Fibroblast of skin of right biceps (primary cell): Measurements from ENCODE around the gene APRT.

Experiments used
- DNase-seq: peaks from one replicate; pipeline ENCODE4 v3.0.0-alpha.2; 2013

Gene APRT

DNA sequence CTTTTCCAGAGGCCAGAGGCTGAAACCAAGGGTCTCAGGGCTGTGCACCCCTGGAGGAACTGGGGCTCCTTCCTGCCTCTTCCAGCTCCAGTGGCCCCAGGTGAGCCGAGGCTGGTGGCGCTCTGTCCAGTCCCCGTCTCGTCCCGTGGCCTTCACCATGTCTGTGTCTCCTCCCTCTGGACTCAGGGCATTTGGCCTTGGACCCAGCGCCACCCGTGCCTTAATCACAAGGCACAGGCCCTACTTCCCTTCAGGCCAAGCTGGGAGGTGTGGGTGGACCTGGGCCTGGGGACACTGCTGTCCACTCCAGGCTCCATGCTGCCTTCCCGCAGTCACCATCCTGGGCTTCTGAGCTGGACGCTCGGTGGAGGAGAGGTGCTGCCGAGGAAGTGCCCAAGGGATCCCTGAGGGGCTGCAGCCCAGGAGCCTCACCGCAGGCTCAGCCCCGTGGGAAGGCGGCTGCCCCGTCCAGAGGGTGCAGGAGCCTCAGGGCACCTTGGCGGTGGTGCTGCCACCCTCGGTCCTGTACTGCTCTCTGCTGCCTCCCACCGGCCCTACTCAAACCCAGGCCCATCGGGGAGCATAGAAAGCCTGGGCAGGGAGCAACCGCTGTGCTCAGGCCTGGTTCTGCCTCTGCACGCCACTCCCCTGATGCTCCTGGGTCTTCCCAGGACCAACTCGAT is 9.6 kb upstream of the APRT start:
- no peak for DNase-seq

DNA sequence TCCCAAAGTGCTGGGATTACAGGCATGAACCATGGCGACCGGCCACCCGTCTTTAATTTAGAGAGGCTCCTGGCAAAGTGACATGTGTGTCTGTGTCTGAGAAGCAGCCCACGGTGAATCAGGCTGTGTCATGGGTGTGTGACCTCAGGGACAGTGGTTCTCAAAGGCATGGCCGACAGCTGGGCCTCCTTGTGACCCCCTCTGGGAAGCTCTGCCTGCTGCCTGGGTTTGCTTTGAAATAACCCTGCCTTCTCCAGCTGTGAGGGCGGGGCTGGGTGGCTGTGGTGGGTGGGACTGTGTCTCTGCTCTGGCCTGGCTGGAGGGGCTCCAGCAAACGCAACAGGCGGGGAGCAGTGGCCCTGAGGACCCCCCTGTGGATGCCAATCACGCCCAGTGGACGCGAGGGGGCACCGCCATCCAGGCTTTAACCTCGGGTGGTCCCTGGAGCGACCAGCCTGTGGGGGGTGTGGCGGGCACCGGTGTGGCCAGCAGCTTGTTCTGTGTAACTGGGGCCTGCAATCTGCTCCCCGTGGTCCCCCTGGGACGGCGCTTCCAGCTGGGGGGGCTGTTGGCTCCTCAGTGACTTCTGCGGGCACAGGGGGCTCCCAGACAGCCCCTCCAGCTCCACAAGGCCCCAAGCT is 8.8 kb upstream of the APRT start:
- DNase-seq, result no peak

DNA sequence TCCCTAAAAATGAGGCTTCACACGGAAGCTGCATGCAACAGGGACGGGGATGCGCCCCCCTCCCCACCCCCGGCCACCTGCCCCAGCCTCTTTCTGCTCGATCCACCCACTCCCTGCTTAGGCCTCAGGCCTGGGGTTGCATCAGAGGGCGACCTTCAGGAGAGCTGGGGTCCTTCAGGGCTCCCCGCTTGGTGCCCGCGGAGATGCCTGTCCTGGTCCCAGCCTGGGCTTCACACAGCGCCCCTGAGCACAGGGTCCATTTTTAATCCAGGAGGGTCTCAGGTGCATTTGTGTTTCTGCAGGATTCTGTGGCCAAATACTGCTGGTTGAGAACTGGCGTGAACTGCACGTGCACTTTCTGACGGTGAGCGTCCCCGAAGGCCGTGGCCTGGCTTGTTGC is 7.4 kb upstream of the APRT start:
- DNase-seq, result no peak

DNA sequence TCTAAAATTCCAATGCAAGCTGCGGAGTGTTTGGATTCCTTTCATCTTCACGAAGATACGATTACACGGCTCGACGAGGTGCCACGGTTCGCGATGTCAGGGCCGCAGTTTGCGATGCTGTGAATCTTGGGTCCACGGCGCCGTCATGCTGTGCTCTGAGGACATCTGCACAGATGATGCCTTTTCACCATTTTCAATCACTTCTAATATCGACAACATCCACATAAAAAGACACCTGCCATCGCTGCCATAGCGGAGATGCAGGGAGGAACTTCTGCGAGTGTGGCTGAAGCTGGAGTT is 6.8 kb upstream of the APRT start:
- no peak for DNase-seq

GRCh38 chr16:88817785-88818574 is 6.3 kb upstream of the APRT start:
- DNase-seq, result peak; percentile 47

GRCh38 chr16:88816736-88817535 is 5.2 kb upstream of the APRT start:
- no peak for DNase-seq

- no peak for DNase-seq
Observed at GRCh38 chr16:88815901-88816589, 4.3 kb upstream of the APRT start.

DNA sequence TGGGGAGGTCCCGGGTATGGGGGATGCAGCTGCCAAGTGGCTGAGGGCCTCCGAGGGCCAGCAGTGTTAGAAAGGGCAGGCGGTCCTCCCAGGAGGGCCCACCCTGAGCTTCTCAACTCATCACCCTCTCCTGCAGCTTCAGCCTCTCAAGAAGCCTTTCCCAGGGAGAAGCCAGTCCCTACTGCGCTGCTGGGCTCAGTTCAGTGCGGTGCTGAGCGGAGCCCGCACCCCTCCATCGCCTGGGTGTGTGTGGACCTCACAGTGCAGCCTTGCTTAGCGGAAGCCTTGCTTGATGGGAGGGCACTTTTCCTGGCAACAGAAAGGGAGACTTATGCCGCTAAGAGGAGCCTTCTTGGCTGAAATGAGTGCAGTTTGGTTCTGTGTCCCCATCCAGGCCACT is 3.5 kb upstream of the APRT start:
- no peak for DNase-seq

DNA sequence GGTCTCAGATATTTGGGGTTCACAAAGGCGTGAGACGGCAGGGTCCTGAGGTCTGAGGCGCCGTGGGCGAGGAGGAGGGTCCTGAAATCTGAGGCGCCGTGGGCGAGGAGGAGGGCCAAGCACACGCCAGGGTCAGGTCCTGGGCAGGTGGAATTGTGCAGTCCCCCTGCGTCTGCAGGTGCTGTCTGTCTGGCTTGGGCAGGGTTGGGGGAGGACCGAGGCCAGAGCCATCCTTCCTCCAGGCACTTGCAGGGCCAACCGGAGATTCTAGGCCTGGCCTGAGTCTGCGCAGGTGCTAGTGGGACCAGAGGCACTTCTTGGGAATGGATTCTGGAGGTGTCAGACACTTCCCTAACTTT is 2.4 kb upstream of the APRT start:
- DNase-seq, result no peak

- no peak for DNase-seq
Observed at GRCh38 chr16:88813269-88814143, 1.8 kb upstream of the APRT start.

DNA sequence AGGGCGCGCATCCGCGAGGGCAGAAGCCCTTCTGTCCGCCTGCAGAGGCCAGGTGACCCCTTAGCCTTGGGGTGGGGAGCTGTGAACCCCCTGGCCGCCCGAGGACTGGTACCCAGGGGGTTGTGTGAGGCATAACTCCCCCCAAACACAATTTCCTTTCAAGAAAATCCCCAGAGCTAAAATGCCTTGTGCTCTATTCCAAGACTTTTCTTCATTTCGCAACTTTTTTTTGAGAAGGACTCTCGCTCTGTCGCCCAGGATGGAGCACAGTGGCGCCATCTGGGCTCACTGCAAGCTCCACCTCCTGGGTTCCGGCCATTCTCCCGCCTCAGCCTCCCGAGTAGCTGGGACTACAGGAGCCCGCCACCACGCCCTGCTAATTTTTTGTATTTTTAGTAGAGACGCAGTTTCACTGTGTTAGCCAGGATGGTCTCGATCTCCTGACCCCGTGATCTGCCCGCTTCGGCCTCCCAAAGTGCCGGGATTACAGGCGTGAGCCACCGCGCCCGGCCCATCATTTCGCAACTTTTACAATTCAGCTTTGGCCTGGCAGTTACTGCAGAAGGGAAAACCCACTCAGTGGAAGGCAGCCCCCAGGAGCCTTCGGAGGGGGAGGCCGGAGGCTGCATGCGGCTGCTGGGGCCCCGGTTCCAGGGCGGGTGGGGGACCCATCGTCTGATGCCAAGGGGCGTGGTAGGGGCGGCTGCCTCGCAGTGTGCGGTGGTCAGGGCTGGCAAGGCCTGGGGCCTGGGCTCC is 963 bp upstream of the APRT start:
- peak; percentile 51 for DNase-seq

DNA sequence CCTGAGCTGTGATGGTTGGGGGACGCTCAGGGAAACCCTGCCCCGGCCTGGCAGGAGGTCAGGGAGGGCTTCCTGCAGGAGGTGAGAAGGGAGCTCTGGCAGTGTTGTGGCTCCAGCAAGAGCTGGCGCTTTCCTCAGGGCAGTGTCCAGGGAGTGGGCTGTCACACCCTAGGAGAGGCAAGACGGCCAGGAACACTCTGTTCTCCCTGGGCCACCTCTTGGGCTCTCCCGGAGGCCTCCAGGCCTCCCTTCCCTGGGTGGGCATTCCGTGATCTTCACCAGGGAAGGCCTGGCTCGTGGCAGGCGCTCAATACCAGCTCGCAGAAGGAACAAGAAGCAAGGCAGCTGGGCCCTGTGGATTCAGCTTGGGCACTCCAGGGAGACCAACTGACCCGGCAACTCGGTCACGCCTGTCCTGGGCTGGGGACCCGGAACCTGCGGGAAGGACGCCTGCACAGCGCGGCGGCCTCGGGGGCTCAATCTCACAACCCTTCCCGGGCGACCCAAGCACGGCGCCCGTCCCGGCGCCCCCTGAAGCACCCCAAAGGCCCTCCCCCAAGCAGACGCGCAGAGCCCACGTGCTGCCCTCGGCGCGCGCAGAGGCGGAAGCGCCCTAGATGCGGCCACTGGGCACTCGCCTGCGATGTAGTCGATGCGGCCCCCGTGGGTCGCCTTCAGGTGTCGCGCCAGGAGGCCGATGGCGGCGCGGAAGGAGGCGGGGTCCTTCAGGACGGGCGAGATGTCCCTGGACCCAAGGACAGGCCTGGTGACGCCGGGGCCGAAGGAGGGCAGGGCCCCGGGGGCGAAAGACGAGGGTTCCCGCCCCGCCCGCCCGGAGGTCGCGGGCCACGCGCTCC is 588 bp downstream of the APRT start:
- peak; percentile 85 for DNase-seq

DNA sequence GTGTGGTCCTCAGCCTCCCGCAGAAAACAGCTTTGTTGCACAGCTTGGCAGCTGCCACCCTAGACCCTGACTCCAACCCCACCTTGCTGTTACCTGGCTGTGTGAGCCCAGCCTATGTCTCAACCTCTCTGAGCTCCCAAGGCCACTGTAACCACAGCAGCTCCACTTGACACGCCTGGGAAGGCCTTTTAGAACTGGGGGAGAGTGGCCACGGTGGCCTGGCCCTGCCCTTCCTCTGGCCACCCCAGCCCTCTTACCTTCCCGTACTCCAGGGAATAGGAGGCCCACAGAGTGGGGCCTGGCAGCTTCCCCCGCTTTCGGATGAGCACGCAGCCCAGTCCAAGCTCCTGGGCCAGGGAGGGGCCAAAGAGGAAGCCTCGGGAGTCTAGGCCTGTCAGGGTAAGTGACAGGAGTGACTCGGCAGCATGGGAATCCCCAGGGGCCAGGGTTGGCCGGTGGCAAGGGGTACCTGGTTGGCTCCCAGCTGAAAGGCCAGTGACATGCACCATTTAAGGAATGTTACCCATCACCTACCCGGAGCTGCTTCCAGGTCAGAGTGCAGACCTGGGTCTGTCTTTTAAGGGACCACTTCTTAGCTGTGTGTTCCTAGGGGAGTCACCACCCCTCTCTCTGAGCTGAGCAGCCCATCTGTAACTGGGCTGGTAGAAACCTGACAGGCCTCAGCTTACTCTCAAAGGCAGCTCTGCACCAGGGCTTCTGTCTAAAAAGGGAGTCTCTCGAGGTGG is 1.4 kb downstream of the APRT start:
- no peak for DNase-seq

- no peak for DNase-seq
Observed at GRCh38 chr16:88809676-88810165, 2.0 kb downstream of the APRT start.

DNA sequence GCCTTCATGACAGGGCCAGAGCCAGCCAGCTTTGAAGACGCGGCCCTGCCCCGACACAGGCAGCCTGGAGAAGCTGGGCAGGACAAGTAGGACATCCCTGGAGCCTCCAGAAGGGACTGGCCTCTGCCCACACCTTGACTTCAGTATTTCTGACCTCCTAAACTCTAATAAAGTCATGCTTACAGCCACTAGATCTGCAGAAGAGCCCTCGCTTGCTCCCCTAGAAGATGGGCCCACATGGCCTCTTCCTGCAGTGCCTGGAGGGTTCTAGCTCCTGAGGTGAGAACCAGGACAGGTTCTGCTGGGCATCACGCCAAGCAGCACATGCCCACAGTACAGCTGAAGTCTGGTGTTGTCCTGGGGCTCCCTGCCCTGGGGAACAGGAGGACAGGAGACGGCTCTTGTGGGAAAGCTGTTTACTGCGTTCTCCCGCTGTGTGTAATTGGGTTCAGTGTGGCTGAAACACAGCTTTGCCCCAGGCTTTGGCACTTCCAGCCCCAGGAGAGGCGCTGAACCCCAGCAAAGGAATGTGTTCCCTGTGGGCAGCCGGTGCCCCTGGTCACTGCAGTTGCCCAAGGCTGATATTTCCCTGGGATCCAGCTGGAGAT is 2.6 kb downstream of the APRT start:
- no peak for DNase-seq

GRCh38 chr16:88807626-88808453 is 3.9 kb downstream of the APRT start:
- DNase-seq, result no peak

- DNase-seq, result no peak
Observed at GRCh38 chr16:88807142-88807625, 4.5 kb downstream of the APRT start.
